K562 (cell line): Measurements from ENCODE around the gene SOBP. TPM values are rescaled to one million over a fixed set of nuclear protein-coding genes. Genes with fewer than 3 reads are reported as not detected.

Source experiments
- CHD7 ChIP-seq: fragments of 200-600 bp; sonication (generic); IDR thresholded peaks from one replicate; pipeline ENCODE4 v1.6.1; 2012; ENCODE audit warnings: mild to moderate bottlenecking, low read depth, low read length, inconsistent platforms
- ELF2 ChIP-seq: fragments of 250-450 bp; sonication (Bioruptor Pico); IDR thresholded peaks from 2 replicates; pipeline ENCODE4 v1.5.0; 2021; ENCODE audit warnings: mild to moderate bottlenecking
- SNIP1 ChIP-seq: fragments of 450-650 bp; IDR thresholded peaks from 2 replicates; pipeline ENCODE4 v1.7.1; 2017; ENCODE audit warnings: low read depth, mild to moderate bottlenecking
- ZNF3 ChIP-seq: fragments of 250-450 bp; sonication (Bioruptor Pico); IDR thresholded peaks from 2 replicates; pipeline ENCODE4 v1.5.0; 2021; ENCODE audit warnings: mild to moderate bottlenecking, moderate library complexity
- polyA plus RNA-seq, 8 experiments: library from polyadenylated mRNA; depleted of rRNA in 4 of 8; stranded (reverse) in 5 of 8; unstranded in 3 of 8; fragments of >200 nt; fragmentation: Nextera tagmentation in 2 of 8; fragmentation: Illumina TruSeq in 1 of 8; extraction: Ambion mirVana in 2 of 8; extraction: Trizol in 1 of 8; gene quantifications; 2 replicates each; pipeline versions ENCODE4 v1.2.1 to v1.2.3, GENCODE V29; 2011 to 2014; ENCODE audit warnings: inconsistent platforms in 1 of 8, missing spikeins in 1 of 8
- total RNA-seq, 7 experiments: library from RNA; depleted of rRNA in 6 of 7; stranded (reverse); fragments of >200 nt in 6 of 7; fragmentation: Illumina TruSeq in 2 of 7; extraction: Trizol in 2 of 7; gene quantifications; 2 replicates each; pipeline versions ENCODE4 v1.2.1 to v1.2.3, GENCODE V29; 2011 to 2021; ENCODE audit warnings: low replicate concordance in 1 of 7
- TF ChIP-seq, protein P1 (sequence below), 2 experiments: fragments of 450-650 bp in 1 of 2; sonication (generic) in 1 of 2; formaldehyde crosslinking in 1 of 2; IDR thresholded peaks; 2 replicates each; pipeline versions ENCODE4 v1.7.1 to v1.9.0; 2016 to 2022; ENCODE audit warnings: inconsistent platforms in 1 of 2, mild to moderate bottlenecking in 1 of 2, missing genetic modification reagents in 1 of 2
- TF ChIP-seq, protein P2 (sequence below): fragments of 250-450 bp; sonication (Bioruptor Pico); IDR thresholded peaks from 2 replicates; pipeline ENCODE4 v1.4.0; 2020

Gene SOBP
- total and polyA plus RNA-seq, 9 of the 15 experiments (the other 6 are each of a cell fraction or from before 2014, with no cell fraction given) = 0.16 TPM; not detected in 8

GRCh38 chr6:107539409-107539808 lies 49.5 kb downstream of the SOBP start (continued):
- TF ChIP-seq CHD7 = no peak
- TF ChIP-seq, protein P1, sequence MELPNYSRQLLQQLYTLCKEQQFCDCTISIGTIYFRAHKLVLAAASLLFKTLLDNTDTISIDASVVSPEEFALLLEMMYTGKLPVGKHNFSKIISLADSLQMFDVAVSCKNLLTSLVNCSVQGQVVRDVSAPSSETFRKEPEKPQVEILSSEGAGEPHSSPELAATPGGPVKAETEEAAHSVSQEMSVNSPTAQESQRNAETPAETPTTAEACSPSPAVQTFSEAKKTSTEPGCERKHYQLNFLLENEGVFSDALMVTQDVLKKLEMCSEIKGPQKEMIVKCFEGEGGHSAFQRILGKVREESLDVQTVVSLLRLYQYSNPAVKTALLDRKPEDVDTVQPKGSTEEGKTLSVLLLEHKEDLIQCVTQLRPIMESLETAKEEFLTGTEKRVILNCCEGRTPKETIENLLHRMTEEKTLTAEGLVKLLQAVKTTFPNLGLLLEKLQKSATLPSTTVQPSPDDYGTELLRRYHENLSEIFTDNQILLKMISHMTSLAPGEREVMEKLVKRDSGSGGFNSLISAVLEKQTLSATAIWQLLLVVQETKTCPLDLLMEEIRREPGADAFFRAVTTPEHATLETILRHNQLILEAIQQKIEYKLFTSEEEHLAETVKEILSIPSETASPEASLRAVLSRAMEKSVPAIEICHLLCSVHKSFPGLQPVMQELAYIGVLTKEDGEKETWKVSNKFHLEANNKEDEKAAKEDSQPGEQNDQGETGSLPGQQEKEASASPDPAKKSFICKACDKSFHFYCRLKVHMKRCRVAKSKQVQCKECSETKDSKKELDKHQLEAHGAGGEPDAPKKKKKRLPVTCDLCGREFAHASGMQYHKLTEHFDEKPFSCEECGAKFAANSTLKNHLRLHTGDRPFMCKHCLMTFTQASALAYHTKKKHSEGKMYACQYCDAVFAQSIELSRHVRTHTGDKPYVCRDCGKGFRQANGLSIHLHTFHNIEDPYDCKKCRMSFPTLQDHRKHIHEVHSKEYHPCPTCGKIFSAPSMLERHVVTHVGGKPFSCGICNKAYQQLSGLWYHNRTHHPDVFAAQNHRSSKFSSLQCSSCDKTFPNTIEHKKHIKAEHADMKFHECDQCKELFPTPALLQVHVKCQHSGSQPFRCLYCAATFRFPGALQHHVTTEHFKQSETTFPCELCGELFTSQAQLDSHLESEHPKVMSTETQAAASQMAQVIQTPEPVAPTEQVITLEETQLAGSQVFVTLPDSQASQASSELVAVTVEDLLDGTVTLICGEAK (IDR thresholded peaks at IDR 0.05) = no peak
- TF ChIP-seq, protein P1 (CRISPR knock-in tag; IDR thresholded peaks at IDR 0.05) = no peak
- TF ChIP-seq SNIP1 = no peak
- TF ChIP-seq, protein P2, sequence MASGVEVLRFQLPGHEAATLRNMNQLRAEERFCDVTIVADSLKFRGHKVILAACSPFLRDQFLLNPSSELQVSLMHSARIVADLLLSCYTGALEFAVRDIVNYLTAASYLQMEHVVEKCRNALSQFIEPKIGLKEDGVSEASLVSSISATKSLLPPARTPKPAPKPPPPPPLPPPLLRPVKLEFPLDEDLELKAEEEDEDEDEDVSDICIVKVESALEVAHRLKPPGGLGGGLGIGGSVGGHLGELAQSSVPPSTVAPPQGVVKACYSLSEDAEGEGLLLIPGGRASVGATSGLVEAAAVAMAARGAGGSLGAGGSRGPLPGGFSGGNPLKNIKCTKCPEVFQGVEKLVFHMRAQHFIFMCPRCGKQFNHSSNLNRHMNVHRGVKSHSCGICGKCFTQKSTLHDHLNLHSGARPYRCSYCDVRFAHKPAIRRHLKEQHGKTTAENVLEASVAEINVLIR (CRISPR knock-in tag) = no peak
- TF ChIP-seq ELF2 (CRISPR knock-in tag) = no peak
- no peak for TF ChIP-seq ZNF3 (CRISPR knock-in tag)
